ENCODE data around the gene KCND3.
A peak's percentile ranks its signal among the peaks of the same experiment; 100 is the strongest.
"Not testable (repeated sequence)": the region's sequence is repeated elsewhere in the genome, so short reads cannot be mapped to it uniquely, and the experiment has no call there.

Gene KCND3

DNA sequence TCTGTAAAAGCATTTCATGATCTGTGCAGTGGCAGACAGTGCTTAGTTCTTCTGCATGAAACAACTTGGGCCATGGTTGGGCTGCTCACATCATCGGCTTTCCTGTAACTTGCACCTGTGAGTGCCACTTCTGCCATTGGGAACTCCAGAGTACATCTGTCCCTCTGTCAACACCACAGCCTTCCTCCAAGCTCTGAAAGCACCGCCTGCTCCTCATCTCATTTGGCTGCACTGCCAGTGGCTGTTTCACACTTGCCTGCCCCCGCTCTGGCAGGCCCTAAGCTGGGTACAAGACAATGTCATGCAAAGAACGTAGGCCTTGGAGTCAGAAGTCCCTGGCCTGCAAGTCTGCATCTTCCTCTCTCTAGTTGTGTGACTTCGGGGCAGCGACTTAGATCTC is 187.4 kb downstream of the KCND3 start:
- no peak for DNase-seq

DNA sequence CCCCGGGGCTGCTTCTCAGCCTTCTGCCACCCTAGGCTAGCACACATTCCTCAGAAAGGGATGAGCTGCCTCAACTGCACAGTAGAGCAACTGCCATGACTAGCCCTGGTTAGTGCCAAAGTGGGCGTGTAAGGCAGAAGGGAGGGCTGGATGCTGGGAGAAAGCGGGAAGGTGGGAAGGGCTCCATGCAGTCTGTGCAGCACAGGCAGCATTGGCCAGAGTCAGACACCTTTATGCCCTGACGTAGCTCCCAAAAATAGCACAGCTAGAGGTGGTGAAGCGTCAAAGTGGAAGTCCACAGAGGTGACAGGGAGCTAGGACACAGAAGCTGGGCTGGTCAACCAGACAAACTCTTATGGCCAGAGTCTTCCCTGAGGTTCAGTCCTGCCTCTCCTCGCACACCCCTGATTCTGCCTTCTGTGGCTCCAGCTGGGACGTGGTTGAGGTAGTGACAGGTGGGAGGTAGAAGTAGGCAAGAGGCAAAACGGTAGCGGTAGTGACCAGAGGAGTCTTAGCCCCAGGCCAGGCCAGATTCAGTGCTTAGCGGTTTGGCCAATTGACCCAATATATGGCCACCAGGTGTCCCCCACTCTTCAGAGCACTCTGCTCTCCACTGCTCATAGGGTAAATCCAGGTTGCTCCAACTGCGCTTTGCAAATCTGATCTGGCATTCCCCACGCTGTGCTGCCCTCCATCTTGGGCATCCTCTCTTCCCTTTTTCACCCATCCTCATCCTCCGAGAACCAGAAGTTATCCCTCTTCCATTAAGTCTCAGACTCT is 188.2 kb downstream of the KCND3 start:
- DNase-seq = no peak

DNA sequence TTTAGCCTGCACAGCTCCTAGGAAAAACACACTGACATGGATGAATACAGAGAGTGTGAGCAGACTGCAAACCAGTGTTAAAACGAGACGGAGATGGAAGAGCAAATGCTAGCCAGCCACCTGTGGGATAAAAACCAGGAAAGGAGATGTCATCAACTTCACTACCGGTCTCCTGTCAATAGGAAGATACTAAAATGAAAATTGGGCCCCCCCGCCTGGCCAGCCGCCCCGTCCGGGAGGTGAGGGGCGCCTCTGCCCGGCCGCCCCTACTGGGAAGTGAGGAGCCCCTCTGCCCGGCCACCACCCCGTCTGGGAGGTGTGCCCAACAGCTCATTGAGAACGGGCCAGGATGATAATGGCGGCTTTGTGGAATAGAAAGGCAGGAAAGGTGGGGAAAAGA is 189.7 kb downstream of the KCND3 start:
- not testable (repeated sequence) for DNase-seq

DNA sequence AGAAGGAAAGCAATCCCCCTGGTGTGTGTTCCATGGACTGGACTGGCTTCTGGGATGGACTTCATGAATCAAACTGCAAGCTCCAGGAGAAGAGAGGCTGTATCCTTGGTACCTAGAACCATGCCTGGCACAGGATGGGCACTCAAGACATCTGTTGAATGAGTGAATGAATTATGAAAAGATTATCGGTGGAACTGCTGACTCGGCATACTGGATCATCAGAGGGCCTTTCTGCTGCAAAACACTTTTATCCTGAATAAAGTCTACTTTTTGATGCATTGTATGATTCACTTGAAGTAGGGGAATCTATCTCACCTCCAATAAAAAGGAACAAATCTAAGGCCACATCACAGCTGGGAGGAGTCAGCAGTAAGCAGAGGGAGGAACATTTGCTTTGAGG is 190.9 kb downstream of the KCND3 start:
- no peak for DNase-seq

DNA sequence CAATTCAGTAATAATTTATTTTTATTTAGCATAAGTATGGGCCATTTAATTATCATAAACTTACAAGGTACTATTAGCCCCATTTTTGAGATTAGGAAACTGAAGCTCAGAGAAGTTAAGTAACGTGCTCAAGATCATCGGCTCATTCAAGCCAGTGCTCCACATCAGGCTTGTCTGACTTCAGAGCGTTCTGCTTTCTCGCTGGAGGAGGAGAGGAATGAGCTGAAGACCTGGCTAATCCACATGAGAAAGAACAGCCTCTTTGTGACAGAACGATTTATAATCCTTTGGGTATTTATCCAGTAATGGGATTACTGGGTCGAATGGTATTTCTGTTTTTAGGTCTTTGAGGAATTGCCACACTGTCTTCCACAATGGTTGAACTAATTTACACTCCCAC is 194.1 kb downstream of the KCND3 start:
- DNase-seq = no peak

DNA sequence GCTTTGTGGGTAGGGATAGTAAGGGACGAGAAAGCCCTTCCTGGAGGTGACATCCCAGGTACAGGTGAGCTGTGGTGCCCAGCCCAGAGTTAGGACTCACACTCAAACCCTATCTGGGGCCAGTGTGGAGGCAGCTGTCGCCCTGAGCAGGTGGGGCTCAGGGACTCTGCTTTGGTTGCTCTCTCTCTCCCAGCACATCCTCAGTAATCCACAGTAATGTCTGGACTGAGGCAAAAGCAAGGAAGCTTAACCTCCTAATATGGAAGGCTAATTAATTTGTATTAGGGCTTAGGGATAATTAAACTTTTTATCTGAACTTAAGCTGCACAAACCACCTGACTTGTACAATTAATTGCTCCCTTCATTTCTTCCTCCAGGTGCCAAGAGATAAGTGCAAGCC is 195.5 kb downstream of the KCND3 start:
- no peak for DNase-seq

DNA sequence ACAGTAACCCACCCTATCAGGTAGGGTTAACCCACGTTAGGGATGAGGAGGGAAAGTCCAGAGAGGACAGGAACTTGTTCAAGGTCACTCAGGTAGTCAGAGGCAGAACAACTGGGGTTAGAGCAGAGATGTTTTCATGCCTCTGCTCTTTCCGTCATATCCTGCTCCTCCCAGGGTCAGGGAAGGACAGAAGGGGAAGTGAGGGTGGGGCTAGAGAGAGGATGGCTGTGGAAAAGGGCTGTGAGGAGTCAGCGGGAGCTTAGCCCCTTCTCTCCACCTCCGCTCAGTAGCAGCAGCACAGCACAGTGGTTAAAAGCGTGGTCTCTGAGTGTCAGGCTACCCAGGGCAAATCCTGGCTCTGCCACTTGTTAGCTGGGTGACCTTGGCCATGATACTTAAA is 197.2 kb downstream of the KCND3 start:
- no peak for DNase-seq

DNA sequence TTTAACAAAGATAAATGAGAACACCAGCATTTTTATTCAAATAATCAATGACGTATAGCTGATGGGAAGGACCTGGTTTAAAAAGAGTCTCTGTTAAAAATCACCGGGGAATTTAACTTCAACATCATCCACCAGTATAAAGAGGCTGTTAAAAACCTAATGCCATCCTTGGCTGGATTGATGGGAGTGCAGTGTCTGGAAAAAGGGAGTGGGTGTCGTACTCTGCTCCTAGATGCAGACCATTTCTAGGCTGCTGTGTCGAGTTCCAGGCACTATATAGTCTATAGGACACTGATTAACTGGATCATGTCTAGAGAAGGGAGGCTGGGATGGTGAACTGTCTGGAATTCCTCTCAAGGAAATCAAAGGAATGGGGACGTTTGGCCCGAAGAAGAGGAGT is 197.7 kb downstream of the KCND3 start:
- no peak for DNase-seq

DNA sequence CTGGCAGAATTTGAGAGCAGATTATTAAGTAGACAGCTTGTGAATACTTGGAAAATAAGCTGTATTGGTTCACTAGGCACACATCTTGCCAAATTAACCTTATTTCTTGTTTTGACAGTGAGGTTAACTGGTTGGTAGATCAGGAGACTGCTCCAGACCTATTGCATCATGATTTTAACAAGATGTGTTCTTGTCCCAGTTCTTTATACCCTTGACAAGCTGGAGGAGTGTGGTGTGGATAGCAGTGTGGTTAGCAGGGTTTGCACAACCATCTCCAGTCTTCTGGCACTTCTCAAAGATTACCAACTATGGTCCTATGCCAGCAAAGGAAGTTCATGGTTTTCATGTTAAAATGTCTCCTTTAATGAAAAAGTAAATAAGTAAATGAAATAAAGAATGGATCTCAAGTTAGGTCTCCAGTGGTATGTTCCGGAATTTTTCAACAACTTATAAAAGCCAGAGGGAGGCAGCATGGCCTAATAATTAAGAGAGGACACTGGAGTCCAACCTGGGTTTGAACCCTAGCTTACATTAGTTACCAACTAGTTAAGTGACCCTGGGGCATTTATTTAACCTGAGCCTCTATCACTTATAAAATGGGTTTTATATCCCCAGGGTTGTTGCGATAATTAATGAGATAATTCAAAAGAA is 199.7 kb downstream of the KCND3 start:
- no peak for DNase-seq

DNA sequence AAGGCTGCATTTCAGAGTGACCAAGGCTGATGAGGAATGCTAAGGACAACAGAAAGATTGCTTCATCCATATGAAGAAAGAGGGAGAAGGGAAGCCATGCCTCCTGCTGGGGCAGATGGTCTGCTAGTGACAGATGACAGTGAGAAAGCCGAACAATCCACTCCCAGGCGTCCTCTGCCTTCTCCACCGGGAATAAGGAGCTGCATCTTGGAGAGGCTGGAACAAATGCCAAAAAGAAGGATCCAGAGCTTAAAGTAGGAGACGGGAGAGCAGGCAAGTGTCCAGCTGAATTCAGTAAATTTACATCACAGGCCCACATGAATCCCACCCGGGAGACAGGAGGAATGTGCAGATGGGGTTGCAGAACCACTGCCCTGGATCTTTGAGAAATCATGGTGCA is 200.3 kb downstream of the KCND3 start:
- DNase-seq = no peak

DNA sequence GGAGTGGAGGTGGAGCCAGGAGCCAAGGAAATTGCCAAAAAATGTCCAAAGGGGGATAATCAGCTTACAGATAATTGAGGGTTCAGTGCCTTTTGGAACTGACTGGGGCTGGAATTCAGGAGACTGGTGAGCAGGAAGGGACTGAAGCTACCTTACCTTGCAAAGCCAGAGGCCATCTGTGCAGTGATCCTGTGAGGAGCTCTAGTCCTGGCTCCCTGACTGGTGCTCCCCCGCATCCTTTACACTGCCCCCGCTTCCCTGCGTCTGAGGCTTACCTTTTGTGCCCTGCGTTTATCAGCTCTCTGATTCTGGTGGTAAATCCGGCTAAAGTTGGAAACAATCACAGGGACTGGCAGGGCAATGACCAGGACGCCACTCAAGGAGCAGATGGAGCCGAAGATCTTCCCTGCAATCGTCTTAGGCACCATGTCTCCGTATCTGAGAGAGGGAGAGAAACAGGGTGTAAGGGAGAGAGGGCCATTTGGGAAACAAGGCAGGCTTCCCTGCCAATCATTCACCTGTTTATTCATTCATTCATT is 202.7 kb downstream of the KCND3 start:
- no peak for DNase-seq

DNA sequence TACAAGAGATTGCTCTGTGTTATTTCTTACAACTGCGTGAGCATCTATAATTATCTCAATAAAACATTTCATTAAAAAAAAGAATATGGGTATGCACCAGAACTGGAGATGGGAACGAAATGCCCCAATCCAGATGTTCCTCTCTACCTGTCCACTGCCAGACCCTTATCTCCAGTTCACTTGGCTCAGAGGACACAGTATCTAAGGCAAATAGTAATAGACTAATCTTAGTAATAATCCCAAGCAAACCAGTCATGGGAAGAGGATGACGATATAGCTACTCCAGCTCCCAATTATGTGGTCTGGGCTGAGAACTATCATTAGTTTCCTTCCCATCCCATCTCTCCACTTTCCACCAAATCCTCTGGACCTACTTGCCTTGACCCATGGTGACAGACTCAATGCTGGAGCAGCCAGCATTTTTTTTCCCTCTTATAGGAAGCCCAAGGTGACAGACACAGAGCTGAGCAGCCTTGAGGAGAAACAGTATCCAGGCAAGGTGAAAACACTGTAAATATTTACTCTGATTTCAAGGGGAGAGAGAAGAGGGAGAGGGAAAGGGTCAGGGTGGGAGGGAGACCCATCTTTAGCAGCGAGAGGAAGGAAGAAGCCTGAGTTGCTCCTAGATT is 205.1 kb downstream of the KCND3 start:
- no peak for DNase-seq

DNA sequence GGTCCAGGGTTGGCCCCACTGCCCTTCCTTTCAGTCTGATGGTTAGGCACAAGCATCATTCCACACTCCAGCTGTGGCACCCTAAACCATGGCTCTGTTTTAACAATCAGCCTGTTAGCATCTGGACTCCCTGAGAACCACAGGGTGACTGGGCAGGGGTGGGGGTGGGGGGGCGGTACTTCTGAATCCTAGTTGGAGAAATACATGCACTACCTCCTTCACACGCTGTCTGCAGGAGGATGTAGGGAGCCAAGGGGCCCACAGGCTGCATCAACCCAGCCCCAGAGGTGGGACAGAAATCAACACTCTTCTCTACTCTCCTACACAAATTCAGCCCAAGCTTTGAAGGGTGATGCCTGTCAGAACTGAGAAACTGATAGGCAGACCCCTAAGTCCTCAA is 209.9 kb downstream of the KCND3 start:
- DNase-seq = no peak

DNA sequence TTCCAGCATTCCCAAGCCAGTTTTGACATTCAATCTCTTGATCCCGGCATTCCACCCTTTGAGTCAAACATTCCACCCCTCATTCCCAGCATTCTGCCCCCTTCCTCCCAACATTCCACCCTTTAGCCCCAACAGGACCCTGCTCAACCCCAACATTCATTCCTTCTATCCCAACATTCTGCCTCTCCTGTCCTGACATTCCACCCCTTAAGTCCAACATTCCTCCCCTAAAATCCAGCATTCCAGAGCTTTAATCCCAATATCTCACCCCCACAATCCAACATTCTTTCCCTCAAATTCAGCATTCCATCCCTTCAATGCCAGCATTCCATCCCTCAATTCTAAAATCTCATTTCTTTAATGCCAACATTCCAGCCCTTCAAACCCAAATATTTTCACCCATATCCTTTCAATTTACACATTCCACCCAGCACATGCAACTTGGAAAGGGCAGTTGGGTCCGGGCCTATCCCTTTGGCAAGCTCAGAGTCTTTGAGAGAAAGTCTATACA is 210.9 kb downstream of the KCND3 start:
- no peak for DNase-seq

DNA sequence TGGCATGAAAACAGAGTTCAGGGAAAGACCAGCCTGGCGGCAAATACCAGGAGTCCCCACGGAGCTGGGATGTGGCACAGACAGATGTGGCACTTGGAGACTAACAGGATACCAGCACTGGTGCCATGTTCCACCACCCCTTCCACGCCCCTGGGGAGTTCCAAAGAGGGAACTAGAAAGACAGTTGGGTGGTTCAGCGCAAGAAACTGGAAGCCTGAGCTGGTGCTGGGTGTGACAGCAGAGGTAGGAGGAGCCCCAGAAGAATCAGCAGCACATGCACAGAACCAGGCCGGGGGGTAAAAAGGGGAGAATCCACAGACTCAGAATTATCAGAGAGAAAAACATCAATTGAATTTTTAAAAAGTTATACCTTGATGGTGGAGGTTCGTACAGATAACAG is 211.4 kb downstream of the KCND3 start:
- DNase-seq = no peak

DNA sequence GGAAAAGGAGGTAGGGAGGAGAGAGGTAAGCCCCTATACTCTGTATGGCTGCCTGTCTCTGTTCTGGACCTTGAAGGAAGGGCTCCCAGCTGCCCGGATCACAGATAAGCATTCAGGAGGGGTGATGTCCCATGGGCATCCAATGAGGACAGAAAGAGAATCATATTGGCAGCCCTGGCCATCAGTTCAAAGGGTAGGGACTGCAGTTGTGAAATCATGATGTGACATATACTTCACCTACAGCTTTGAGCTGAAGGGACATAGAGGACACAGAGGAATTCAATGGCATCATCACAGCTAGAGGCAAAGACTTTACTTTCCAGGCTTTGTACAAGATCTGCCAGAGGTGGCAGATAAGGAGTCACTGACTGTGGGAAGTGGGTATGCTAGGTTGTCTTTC is 212.2 kb downstream of the KCND3 start:
- no peak for DNase-seq

DNA sequence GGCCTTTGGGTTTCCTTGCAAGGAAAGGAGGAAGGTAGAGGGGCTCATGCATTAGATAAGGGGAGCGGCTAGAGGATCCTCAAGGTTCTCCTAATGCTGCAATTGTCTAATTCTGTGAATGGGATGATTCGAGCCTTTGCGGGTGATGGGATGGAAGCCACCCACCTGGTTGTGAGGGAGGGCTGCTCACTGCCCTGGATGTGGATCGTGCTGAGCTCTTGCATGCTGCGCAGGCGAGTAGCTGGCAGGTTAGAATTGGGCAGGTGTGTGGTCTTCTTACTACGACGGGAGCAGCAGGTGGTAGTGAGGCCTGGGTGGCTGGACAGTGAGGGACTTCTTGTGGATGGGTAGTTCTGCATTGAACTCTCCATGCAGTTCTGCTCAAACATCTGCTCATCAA is 212.6 kb downstream of the KCND3 start:
- no peak for DNase-seq

DNA sequence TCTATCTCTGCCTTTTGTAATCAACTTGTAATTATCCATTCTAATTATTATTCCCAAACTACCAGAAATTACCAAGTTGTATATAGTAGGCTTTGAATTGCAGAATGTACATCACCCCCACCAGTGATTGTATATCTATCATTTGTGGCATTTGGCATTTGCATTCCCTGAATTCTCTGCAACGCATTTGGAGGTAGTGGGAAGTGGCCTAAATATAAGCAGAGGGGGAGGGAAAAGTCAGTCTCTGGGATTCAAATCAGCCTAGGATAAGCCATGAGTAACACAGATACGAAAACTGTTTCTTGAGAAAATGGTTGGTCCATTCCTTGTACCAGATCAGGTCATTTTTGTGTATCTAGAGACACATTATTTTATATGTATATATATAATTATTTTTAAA is 213.1 kb downstream of the KCND3 start:
- no peak for DNase-seq

DNA sequence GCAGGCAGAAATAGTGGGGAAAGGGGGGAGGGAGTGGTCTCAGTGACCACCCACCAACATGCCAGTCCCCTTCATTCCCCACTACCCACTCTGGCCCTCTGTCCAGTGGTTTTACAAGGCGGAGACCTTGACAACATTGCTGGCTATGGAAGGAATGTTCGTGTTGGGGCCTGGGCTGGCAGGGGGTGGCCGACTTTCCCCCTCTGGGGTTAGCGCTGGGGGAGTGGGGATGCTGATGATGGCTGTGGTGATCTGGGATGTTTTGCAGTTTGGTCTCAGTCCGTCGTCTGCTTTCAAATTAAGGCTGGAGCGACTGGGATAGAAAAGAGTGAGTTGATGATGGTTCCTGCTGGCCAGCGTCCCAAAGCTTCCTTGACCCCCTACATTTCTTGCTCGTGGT is 213.5 kb downstream of the KCND3 start:
- DNase-seq = no peak

DNA sequence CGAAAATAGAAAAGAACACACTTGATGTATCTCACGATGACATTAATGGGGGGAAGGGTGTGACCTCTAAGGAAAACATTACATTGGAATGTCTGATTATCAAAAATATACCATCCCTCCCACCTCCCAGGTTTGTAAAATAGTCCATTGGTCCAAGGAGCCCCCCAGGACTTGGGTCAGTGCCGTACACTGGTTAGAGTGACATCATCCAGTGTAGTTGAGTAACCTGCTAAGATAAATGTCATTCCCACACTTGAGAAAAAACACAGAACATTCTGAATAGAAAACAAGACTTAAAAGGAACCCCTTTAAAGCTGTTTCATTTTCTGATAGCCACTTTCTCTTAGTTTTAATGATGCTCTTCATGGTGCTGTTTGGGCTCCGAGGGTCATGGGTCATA is 218.6 kb downstream of the KCND3 start:
- peak; percentile 15 for DNase-seq

DNA sequence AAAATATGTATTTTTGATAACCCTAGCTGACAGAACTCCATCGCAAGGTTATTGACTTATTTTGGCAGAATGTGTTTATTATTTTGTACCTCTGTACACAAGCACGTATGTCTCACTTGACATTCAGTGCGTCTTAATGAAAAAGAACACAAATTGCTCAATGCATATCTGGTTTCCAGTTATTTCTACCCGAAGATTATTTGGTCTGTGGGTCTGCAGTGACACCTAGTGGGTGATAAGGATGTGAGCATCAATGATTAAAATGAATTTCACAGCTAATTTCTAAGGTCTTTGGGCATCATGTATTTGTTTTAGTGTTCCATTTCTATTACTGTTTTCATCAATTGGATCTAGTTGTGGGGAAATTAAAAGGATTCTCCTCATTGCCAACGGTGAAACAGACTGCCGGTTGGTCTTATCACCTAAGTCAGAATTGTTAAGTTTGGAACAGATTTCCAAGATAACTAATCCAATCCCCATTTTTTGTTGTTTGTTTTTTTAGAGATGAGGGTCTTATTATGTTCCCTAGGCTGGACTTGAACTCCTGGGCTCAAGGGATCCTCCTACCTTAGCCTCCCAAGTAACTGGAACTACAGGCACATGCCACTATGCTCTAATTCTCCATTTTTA is 219.8 kb downstream of the KCND3 start:
- peak; percentile 77 for DNase-seq

DNA sequence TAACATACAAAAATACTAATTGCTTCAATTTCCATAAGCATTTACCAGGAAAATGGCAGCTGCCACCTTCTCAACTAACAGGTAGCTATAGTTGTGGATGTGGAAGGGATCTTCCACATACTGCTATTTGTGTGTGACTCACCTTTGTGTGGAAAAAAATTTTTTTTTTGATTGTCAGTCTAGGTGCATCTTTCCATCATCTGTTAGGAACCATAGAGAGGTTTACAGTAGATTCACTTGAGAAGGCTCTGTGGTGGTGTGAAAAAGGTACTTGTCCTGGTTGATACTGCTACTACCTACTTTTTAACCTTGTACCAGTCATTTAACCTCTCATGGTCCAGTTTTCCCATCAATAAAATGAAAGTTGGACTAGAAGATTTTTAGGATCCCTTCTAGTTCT is 220.8 kb downstream of the KCND3 start:
- no peak for DNase-seq

DNA sequence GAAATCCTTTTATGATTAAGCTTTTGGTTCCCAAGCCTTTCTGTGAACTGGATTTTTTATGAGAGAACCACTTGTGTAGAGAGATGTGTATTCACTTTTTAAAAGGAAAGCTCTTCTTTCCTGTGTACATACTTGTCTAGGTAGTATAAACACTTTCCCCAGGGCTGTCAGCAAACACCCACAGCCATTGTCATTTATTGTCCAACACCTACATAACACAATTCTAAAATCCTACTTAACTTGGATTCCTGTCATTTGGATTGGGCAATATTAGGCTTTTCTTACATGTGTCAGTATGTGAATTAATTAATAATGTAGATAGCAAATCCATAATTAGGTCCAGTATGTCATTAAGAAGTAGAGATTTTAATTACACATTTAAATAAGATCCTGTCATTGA is 221.4 kb downstream of the KCND3 start:
- DNase-seq = no peak
